Measurements from ENCODE around the gene ZNF136. TPM values are rescaled to one million over a fixed set of nuclear protein-coding genes. Genes with fewer than 3 reads are reported as not detected.

ZNF136 gene
- total RNA-seq, 1 experiment from 2014 or later, result 1.5 TPM

DNA sequence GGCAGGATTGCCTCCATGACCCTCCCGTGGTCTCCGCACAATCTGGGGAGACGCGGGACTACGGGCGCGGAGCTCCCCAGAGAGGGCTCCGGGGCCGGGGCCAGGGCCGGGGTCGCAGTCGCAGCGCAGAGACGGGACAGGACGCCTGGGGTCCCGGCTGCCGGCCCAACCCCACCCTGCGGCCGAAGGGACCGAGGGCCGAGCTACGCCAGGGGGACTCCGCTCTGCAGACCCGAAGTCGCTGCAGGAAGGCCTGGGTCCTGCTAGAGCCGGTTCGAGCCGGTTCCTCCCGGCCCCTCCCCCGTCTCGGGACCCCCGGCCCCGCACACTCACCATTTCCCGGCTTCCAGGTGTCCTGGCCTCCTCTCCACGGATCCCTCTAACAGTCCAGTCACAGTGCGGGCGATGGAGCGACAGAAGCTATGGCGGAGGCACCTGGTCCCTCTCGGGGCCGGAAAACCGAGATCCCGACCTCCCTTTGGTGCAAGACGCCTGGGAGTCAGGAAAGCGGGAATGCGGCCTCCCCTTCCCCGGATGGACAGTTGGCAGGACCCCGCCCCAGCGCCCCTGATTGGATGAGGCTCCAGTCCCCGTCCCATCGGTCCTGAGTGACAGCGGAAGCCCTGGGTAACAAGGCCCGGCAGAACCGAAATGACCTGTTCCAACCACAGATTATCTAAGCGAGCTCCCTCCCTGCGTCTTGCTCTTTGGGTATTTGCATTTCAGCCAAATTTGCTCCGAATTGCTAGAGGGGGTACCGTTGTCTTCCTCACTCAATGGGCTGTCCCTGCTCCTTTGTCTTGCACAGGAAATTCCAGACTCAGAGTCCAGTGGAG, 6.5 kb upstream of the ZNF136 start, which contains the start of gene ZNF625:
ZNF625 (minus strand) TSS at position 512 of the 836 bp plus-strand sequence; CDS start at position 336, 176 bp downstream.
- Histone ChIP-seq H3K27me3 (ENCODE audit: control insufficient read depth, insufficient read depth, low read length) (no peaks in the 10 kb centered on the region; the same call in 1 of the 2 replicates), H3K36me3 (replicated peaks; ENCODE audit: control insufficient read depth, insufficient read depth, low read length) (peaks cover 2% of the 10 kb centered on the region; the same call in 1 of the 2 replicates), H3K4me3 (ENCODE audit: insufficient read depth, low read depth, low read length) (peak within 1 kb of the TSS; percentile 83)
- peak; percentile 97 for DNase-seq

DNA sequence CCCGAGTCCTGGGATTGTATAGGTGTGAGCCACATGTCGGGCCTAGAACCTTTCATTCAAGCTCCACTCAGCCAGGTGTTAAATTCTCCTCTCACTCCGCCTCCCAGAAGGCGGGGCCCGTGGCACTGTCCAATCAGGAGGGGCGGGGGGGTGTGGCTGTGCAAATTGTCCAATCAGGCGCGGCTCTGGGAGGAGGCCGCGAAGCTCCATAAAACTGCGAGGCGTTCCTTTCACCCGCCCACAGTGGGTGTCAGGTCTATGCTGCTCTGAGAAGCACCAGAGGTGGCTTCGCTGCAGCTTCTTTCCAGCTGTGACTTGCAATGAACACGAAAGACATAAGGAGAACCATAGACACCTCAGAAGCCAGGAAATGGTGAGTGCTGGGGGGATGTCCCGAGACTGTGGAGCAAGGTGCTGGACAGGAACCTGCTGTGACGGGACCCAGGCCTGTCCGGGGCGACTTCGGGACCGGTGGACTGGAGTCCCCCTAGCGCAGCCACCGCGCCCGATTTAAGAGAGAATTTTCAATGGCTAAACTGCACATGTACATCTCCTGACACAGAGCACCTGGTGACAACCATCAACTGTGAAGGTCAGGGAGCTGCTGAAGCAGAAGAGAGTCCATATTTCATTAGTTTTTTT, 3.0 kb upstream of the ZNF136 start:
- no peaks in the 10 kb centered on the region; the same call in 1 of the 2 replicates for H3K27me3 ChIP-seq (ENCODE audit: control insufficient read depth, insufficient read depth, low read length)
- H3K4me3 ChIP-seq (ENCODE audit: insufficient read depth, low read depth, low read length), result no peak overlapping the region
- no peaks in the 10 kb centered on the region for H3K36me3 ChIP-seq (replicated peaks; ENCODE audit: control insufficient read depth, insufficient read depth, low read length)
- peak; percentile 78 for DNase-seq

DNA sequence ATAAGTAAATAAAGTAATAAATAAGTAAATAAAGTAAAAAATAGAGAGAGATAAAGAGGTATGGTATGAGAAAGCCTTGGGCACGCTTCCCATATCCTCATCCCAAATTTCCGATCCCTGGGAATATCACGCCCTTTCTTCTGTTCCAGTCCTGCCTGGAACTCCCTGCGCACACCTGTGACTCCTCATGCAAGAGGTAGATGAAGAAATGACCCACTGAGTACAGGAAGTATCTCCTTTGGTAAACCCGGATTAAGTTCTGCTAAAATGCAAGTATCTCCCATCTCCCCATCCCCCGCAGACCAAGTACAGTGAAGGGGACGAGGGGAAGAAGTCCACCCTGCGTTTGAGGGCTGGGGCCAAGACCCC, 399 bp upstream of the ZNF136 start:
- DNase-seq, result no peak
- H3K27me3 ChIP-seq (ENCODE audit: control insufficient read depth, insufficient read depth, low read length), result no peaks in the 10 kb centered on the region
- peak overlapping the region; percentile 83; the same call in 1 of the 2 replicates for H3K4me3 ChIP-seq (ENCODE audit: insufficient read depth, low read depth, low read length)
- no peaks in the 10 kb centered on the region for H3K36me3 ChIP-seq (replicated peaks; ENCODE audit: control insufficient read depth, insufficient read depth, low read length)

DNA sequence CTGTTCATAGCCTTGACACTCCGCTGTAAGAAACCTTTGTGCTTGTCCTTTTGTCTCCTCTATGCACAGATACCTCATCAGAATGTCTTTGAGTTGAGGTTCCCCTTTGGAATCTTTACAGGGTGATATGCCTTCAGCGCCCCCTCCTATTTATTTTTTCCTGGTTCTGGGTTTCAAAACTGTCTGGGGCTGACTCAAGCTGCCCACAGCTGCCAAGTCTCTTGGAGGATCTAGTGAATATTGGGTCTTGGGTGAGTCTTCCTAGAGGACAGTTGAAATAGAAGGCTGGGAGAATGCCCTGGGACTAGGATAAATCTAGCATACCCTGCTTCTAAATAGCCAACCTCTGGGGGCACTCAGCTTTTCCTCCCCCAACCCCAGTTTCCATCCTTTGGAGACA, 930 bp downstream of the ZNF136 start:
- DNase-seq, result peak; percentile 36
- Histone ChIP-seq H3K36me3 (replicated peaks; ENCODE audit: control insufficient read depth, insufficient read depth, low read length) (no peaks in the 10 kb centered on the region), H3K4me3 (ENCODE audit: insufficient read depth, low read depth, low read length) (peak overlapping the region; percentile 83), H3K27me3 (ENCODE audit: control insufficient read depth, insufficient read depth, low read length) (no peaks in the 10 kb centered on the region)

DNA sequence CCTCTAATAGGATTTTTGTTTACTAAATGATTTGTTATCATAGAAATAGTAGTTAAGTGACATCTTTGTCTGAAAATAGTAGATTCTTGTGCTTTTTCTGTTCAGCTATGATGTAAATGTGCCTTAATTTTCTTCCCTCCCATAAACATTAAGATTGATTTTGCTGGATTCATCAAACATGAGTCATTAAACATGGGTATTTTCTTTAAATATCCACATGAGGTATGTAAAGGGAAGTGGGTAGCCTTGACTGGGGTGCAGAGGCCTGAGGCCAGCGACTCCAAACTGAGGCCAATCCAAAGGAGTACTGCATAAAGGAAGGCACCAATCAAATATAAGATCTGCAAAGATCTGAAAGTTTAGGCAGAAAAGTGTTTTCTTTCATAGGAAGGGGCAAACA, 3.7 kb downstream of the ZNF136 start:
- DNase-seq, result no peak

DNA sequence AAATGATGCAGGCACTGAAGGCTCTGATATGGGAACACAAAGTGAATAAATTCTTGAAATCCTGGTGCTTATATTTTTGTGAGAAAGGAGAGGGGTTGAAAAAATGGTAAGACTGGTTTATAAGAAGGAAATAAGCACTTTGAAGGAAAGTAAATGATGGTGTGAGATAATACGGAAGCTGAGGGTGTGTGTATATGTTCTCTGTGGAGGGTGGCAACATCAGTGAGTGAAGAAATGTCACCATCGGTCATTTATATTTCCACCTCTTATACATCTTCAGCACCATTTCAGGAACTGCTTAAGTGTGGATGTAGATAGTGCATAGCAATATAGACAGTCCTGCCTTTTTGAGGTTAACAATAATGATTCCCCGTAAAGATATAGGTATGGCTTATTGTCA, 17.5 kb downstream of the ZNF136 start:
- no peak overlapping the region for H3K4me3 ChIP-seq (ENCODE audit: insufficient read depth, low read depth, low read length)
- no peaks in the 10 kb centered on the region for H3K36me3 ChIP-seq (replicated peaks; ENCODE audit: control insufficient read depth, insufficient read depth, low read length)
- no peak for DNase-seq
- no peaks in the 10 kb centered on the region for H3K27me3 ChIP-seq (ENCODE audit: control insufficient read depth, insufficient read depth, low read length)

More for the DNA sequence above, 3.7 kb downstream of the ZNF136 start:
- Histone ChIP-seq H3K27me3 (ENCODE audit: control insufficient read depth, insufficient read depth, low read length) (no peaks in the 10 kb centered on the region), H3K4me3 (ENCODE audit: insufficient read depth, low read depth, low read length) (no peak overlapping the region), H3K36me3 (replicated peaks; ENCODE audit: control insufficient read depth, insufficient read depth, low read length) (no peaks in the 10 kb centered on the region; the same call in 1 of the 2 replicates)

DNA sequence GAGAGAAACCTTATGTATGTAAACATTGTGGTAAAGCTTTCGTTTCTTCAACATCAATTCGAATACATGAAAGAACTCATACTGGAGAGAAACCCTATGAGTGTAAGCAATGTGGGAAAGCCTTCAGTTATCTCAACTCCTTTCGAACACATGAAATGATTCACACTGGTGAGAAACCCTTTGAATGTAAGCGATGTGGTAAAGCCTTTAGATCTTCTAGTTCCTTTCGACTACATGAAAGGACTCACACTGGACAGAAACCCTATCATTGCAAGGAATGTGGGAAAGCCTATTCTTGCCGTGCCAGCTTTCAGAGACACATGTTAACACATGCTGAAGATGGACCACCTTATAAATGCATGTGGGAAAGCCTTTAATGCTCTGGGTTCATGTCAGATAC, 24.7 kb downstream of the ZNF136 start:
- Histone ChIP-seq H3K27me3 (ENCODE audit: control insufficient read depth, insufficient read depth, low read length) (no peaks in the 10 kb centered on the region), H3K36me3 (replicated peaks; ENCODE audit: control insufficient read depth, insufficient read depth, low read length) (peaks cover 19% of the 10 kb centered on the region), H3K4me3 (ENCODE audit: insufficient read depth, low read depth, low read length) (no peak overlapping the region)
- DNase-seq, result no peak

DNA sequence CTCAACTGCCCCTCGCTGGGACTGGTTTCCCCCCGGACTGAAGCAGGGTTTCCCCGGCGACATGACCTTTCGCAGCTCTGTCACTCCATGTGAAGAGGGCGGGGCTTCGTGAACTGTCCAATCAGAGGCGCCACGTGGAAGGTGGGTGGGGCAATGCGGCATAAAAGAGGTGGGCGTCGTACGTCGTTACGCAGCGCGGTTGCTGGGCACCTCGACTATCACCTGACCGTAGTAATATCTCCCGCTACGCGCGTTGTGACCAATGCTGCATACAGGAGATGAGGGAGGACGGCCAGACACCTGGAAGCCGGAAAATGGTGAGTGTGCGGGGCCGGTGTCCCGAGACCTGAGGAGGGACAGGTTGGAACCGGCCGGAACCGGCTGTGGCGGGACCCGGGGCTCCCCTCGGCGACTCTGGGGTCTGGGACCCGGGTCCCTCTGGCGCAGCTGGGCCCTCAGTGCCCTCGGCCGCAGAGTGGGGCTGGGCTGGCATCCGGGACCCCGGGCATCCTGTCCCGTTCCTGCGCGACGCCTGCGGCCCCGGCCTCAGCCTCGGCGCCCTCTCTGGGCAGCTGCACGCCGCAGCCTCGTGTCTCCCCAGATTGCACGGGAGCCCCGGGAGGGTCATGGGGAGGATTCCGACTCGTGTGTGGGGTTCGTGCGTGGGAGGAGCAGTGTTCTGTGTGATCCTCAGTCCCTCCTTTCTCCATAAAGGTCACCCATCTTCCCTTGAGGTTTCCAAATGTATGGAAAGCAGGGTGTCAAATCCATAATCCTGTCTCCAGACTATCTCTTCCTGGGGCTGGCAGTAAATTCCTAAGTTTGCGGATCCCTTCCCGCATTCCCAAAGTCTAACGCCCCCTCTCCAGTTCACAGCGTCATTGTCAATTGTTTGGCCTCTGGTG, 32.2 kb downstream of the ZNF136 start:
- H3K4me3 ChIP-seq (ENCODE audit: insufficient read depth, low read depth, low read length), result no peak overlapping the region
- peak; percentile 83 for DNase-seq
- no peaks in the 10 kb centered on the region for H3K27me3 ChIP-seq (ENCODE audit: control insufficient read depth, insufficient read depth, low read length)
- H3K36me3 ChIP-seq (replicated peaks; ENCODE audit: control insufficient read depth, insufficient read depth, low read length), result no peaks in the 10 kb centered on the region

DNA sequence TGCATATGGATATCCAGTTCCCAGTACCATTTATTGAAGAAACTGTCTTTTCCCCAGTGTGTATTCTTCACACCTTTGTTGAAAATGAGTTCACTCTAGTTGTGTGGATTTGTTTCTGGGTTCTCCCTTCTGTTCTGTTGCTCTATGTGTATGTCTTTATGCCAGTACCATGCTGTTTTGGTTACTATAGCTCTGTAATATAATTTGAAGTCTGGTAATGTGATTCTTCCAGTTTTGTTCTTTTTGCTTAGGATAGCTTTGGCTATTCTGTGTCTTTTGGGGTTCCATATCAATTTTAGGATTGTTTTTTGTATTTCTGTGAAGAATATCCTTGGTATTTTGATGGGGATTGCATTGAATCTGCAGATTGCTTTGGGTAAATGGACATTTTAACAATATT, 35.2 kb downstream of the ZNF136 start:
- H3K27me3 ChIP-seq (ENCODE audit: control insufficient read depth, insufficient read depth, low read length), result no peaks in the 10 kb centered on the region
- no peak for DNase-seq
- no peak overlapping the region for H3K4me3 ChIP-seq (ENCODE audit: insufficient read depth, low read depth, low read length)
- H3K36me3 ChIP-seq (replicated peaks; ENCODE audit: control insufficient read depth, insufficient read depth, low read length), result no peaks in the 10 kb centered on the region

DNA sequence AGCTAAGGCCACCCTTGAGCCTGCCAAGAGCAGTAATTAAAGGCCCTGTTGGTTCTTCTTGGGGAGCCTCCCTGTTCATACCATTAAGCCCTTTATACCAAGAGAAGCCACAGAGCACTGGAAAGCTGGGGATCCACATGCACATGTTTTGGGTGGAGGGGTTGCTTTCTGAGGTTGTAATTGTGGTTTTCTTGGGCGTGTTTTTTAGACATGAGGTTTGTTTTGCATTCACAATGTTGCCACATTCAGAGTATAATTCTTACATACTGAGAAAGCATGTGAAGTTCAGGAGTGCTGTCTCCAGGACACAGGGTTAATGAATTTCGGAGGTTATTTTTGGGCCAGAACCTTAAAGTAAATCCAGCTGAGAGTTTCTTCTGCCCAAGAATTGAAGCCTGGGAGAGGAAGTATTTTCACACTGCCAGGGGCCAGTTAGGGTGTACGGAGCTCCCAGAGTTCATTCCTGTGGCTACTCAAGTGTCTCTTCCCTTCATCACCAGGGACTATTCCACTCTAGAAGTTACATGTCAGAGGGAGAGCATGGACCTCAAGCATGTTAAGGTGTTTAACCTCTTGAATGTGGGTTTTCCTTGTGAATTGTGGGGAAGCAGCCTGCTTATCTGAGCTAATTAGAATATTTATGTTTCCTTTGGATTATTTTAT, 37.0 kb downstream of the ZNF136 start:
- Histone ChIP-seq H3K27me3 (ENCODE audit: control insufficient read depth, insufficient read depth, low read length) (no peaks in the 10 kb centered on the region), H3K4me3 (ENCODE audit: insufficient read depth, low read depth, low read length) (no peak overlapping the region), H3K36me3 (replicated peaks; ENCODE audit: control insufficient read depth, insufficient read depth, low read length) (no peaks in the 10 kb centered on the region)
- no peak for DNase-seq

DNA sequence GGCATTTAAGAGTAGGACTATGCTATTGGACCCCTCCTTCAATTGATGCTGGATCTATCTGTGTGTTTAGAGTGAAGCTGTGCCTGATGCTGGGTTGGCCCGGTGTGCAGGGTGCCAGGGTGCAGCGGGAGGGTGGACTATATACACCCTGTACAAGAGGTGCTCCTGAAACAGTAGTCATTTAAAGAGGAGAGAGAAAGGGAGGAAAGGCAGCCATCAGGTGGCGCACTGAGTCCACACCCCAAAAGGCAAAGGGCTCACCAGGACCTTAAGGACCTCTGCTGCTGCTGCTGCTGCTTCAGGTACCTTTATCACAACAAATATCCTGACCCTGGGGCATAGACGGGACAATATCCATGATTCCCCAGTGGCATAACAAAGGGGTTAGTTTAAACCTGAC, 39.4 kb downstream of the ZNF136 start:
- DNase-seq, result peak; percentile 49
- no peaks in the 10 kb centered on the region for H3K27me3 ChIP-seq (ENCODE audit: control insufficient read depth, insufficient read depth, low read length)
- no peak overlapping the region for H3K4me3 ChIP-seq (ENCODE audit: insufficient read depth, low read depth, low read length)
- no peaks in the 10 kb centered on the region for H3K36me3 ChIP-seq (replicated peaks; ENCODE audit: control insufficient read depth, insufficient read depth, low read length)

DNA sequence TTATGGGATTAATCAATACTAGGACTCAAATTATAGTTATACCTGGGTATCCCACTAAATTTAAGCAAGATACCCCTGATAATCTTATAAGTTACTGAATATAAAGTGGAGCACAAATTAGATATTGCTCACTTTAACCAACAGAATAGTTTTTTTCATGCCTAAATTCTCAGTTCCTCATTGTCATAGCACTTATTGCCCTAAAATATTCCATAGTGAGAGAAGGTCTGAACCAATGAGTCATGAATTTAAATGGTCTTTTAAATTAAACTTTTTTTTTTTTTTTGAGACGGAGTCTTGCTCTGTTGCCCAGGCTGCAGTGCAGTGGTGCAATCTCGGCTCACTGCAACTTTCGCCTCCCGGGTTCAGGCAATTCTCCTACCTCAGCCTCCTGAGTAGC, 42.4 kb downstream of the ZNF136 start:
- no peak for DNase-seq
- Histone ChIP-seq H3K4me3 (ENCODE audit: insufficient read depth, low read depth, low read length) (no peak overlapping the region), H3K27me3 (ENCODE audit: control insufficient read depth, insufficient read depth, low read length) (no peaks in the 10 kb centered on the region), H3K36me3 (replicated peaks; ENCODE audit: control insufficient read depth, insufficient read depth, low read length) (no peaks in the 10 kb centered on the region)

DNA sequence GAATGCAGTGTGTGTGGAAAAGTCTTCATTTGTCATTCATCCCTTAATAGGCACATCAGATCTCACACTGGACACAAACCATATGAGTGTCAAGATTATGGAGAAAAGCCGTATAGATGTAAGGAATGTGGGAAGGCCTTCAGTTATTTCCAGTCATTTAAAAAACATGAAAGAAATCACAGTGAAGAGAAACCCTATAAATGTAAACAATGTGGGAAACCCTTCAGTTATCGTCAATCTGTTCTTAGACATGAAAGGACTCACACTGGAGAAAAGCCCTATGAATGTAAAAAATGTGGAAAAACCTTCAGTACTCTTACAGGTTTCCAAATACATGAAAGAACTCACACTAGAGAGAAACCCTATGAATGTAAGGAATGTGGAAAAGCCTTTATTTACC, 45.3 kb downstream of the ZNF136 start:
- no peaks in the 10 kb centered on the region for H3K36me3 ChIP-seq (replicated peaks; ENCODE audit: control insufficient read depth, insufficient read depth, low read length)
- H3K4me3 ChIP-seq (ENCODE audit: insufficient read depth, low read depth, low read length), result no peak overlapping the region
- H3K27me3 ChIP-seq (ENCODE audit: control insufficient read depth, insufficient read depth, low read length), result no peaks in the 10 kb centered on the region

DNA sequence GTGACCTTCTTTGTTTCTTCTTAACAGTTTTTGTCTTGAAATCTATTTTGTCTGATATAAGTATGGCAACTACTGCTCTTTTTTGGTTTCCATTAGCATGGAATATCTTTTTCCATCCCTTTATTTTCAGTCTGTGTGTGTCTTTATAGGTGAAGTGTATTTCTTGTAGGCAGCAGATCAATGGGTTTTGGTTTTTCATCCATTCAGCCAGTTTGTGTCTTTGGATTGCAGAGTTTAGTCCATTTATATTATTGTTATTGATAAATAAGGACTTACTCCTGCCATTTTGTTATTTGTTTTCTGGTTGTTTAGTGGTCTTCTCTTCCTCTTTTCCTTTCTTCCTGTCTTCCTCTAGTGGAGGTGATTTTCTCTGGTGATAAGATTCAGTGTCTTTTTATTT, 54.4 kb downstream of the ZNF136 start:
- Histone ChIP-seq H3K4me3 (ENCODE audit: insufficient read depth, low read depth, low read length) (no peak overlapping the region), H3K36me3 (replicated peaks; ENCODE audit: control insufficient read depth, insufficient read depth, low read length) (no peaks in the 10 kb centered on the region), H3K27me3 (ENCODE audit: control insufficient read depth, insufficient read depth, low read length) (no peaks in the 10 kb centered on the region)
- DNase-seq, result no peak

More for the DNA sequence above, 45.3 kb downstream of the ZNF136 start:
- no peak for DNase-seq

Data from H7 (cell line).